K562 (cell line): ENCODE data around the gene RCOR1.

ENCODE experiments used
- EP300 ChIP-seq: IDR thresholded peaks from 2 replicates; pipeline ENCODE4 v1.6.1; 2012; ENCODE audit warnings: low read length, improper control_type of control experiment
- TF ChIP-seq, protein P1 (sequence below): sonication (generic); formaldehyde crosslinking; IDR thresholded peaks from 2 replicates; pipeline ENCODE4 v1.8.0; 2022; ENCODE audit warnings: missing genetic modification reagents, mild to moderate bottlenecking, moderate library complexity, borderline replicate concordance

DNA sequence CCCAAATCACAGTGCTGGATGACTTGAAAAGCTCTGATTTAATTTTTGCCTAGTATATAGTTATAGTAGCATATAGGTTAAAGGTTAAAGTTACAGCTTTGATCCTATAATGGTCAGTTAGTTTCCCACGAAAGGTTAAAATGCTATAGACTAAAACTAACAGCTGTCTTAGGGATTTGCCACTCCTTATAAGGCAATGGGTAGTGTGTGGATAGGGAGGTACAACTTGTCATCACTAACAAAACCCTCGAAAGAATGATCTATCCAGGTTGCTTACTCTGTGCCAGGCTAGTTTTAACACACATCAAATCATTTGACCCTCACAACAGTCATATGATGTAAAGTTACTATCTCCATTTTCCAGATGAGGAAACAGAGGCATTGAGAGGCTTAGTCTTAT is 11.7 kb downstream of the RCOR1 start:
- no peak for TF ChIP-seq EP300
- TF ChIP-seq, protein P1, sequence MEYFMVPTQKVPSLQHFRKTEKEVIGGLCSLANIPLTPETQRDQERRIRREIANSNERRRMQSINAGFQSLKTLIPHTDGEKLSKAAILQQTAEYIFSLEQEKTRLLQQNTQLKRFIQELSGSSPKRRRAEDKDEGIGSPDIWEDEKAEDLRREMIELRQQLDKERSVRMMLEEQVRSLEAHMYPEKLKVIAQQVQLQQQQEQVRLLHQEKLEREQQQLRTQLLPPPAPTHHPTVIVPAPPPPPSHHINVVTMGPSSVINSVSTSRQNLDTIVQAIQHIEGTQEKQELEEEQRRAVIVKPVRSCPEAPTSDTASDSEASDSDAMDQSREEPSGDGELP (CRISPR knock-in tag): no peak
